Panc1 (cell line): Measurements from ENCODE around the gene ITGB5. TPM values are rescaled to one million over a fixed set of nuclear protein-coding genes. Genes with fewer than 3 reads are reported as not detected.
A peak's percentile ranks its signal among the peaks of the same experiment; 100 is the strongest.

Experiments
- ATAC-seq: fragments of 200-7000 bp; cut with Tn5 transposase; 2 replicates; pipeline ENCODE4 v1.9.1; 2020; ENCODE audit warnings: mild to moderate bottlenecking, moderate library complexity
- BruUV-seq: library from RNA; stranded (reverse); fragments of 400-500 nt; replicated peaks from 2 replicates; lab custom pipeline; 2021; lab: Mats Ljungman, UMichigan
- CTCF ChIA-PET: fragments of 300-600 bp; sonication (Branson Sonifier 250); formaldehyde crosslinking; loops from one replicate; lab custom pipeline; 2022; ENCODE audit warnings: antibody characterized with exemption; lab: Charles Lee
- POLR2A ChIA-PET: fragments of 300-600 bp; sonication (Branson Sonifier 250); formaldehyde crosslinking; loops from one replicate; lab custom pipeline; 2022; ENCODE audit warnings: antibody characterized with exemption; lab: Charles Lee
- DNase-seq: peaks from one replicate; pipeline ENCODE4 v3.0.0-alpha.2; 2010; ENCODE audit warnings: low read depth, low spot score
- H3K27ac ChIP-seq: 2 replicates; pipeline ENCODE4 v1.5.1; 2011; ENCODE audit warnings: mild to moderate bottlenecking, low read length, inconsistent platforms
- H3K27me3 ChIP-seq: fragments of 200-500 bp; sonication (Bioruptor generic); 2 replicates; pipeline ENCODE4 v1.6.0; 2014; ENCODE audit warnings: low read length, inconsistent platforms; ENCODE audit not compliant: control insufficient read depth, insufficient read depth
- H3K36me3 ChIP-seq: fragments of 200-500 bp; sonication (Bioruptor generic); 2 replicates; pipeline ENCODE4 v1.5.1; 2014; ENCODE audit warnings: inconsistent platforms, mild to moderate bottlenecking, low read length, moderate library complexity; ENCODE audit not compliant: control insufficient read depth, insufficient read depth
- H3K4me1 ChIP-seq: 2 replicates; pipeline ENCODE4 v1.5.1; 2011; ENCODE audit warnings: inconsistent platforms, mild to moderate bottlenecking, low read length, moderate library complexity; ENCODE audit not compliant: control insufficient read depth, insufficient read depth
- H3K4me3 ChIP-seq, 2 experiments: 2 replicates each; pipeline ENCODE4 v1.5.1; 2011 to 2012; ENCODE audit warnings: low read depth in 2 of 2, low read length in 2 of 2, mild to moderate bottlenecking in 2 of 2, inconsistent platforms in 1 of 2, moderate library complexity in 1 of 2
- H3K9me3 ChIP-seq: fragments of 200-500 bp; sonication (Bioruptor generic); 2 replicates; pipeline ENCODE4 v1.5.1; 2014; ENCODE audit warnings: low read depth, mild to moderate bottlenecking, inconsistent platforms, low read length, moderate library complexity; ENCODE audit not compliant: control insufficient read depth, insufficient read depth
- POLR2AphosphoS5 ChIP-seq: IDR thresholded peaks from 2 replicates; pipeline ENCODE4 v1.6.1; 2012; ENCODE audit warnings: mild to moderate bottlenecking, low read depth, low read length, moderate library complexity
- SIN3A ChIP-seq: IDR thresholded peaks from 2 replicates; pipeline ENCODE4 v1.6.1; 2012; ENCODE audit warnings: low read depth, mild to moderate bottlenecking, low read length, moderate library complexity, borderline replicate concordance; ENCODE audit not compliant: insufficient read depth
- TCF7L2 ChIP-seq: IDR thresholded peaks from 2 replicates; pipeline ENCODE4 v1.6.1; 2011; ENCODE audit warnings: mild to moderate bottlenecking, low read depth, low read length, inconsistent platforms
- in situ Hi-C: cut with HindIII; loops from 2 replicates; pipeline ENCODE4 v1.10.0; 2016; ENCODE audit warnings: low sequenced_read_pairs, low pct_unique_long_range_greater_than_20kb
- intact Hi-C: fragments of 100-400 bp; cut with micrococcal nuclease; formaldehyde crosslinking; loops from one replicate; pipeline ENCODE4 v1.10.0; 2022; ENCODE audit not compliant: unreplicated experiment
- total RNA-seq: library from RNA; stranded (reverse); gene quantifications from one replicate; pipeline ENCODE4 v1.2.1, GENCODE V29; 2021; ENCODE audit not compliant: unreplicated experiment
- TF ChIP-seq, protein P1 (sequence below), 2 experiments: IDR thresholded peaks; 2 replicates each; pipeline ENCODE4 v1.6.1; 2011 to 2012; ENCODE audit warnings: low read depth in 2 of 2, control low read depth in 1 of 2, low read length in 1 of 2, mild to moderate bottlenecking in 1 of 2, moderate library complexity in 1 of 2; ENCODE audit not compliant: insufficient read depth in 1 of 2
- TF ChIP-seq, protein P2 (sequence below): fragments of 450-650 bp; IDR thresholded peaks from 2 replicates; pipeline ENCODE4 v1.5.1; 2017; ENCODE audit warnings: mild to moderate bottlenecking

Gene ITGB5
- total RNA-seq, 1 experiment from 2014 or later, result 446 TPM

DNA sequence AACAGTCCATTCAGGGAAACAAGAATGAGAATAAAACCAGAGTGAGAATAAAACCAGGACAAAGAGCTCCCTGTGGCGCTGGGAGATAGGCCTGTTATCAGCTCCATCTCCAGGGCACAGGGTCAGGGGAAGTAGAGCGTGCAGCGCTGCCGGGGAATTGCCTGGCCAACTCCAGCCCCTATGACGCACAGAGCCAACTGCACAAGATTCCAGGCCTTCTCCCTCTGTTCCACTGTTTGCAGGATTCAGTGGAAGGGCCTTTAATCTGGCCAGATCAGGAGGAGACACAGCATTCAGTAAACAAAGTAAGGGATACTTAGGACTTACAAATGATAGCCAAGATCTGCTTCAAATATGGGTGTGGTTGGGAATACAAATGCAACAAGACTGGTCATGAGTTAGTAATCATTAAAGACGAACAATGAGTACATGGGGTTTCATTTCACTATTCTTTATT lies 49.4 kb downstream of the ITGB5 start:
- ChIA-PET POLR2A (no interaction called here), CTCF (no interaction called here)
- ATAC-seq (peak; percentile 90), DNase-seq (peak; percentile 81)
- H3K27ac ChIP-seq, result peak overlapping the region; percentile 92
- peak overlapping the region in 1 of 2 experiments; percentile 1; a peak in 1 of 4 replicates for H3K4me3 ChIP-seq
- BruUV-seq, result TSS peak; percentile 21
- no peaks in the 10 kb centered on the region for H3K27me3 ChIP-seq
- H3K36me3 ChIP-seq, result peaks cover 16% of the 10 kb centered on the region; the same call in 1 of the 2 replicates
- H3K9me3 ChIP-seq, result no peaks in the 10 kb centered on the region
- TF ChIP-seq SIN3A, result no peak
- peak; percentile 48; the same call in 1 of the 2 replicates for TF ChIP-seq TCF7L2
- peak; percentile 26; the same call in 1 of the 2 replicates for TF ChIP-seq POLR2AphosphoS5
- peaks cover 66% of the 10 kb centered on the region for H3K4me1 ChIP-seq
- intact Hi-C loops, result no loop called here
- in situ Hi-C loops, result no loop called here

DNA sequence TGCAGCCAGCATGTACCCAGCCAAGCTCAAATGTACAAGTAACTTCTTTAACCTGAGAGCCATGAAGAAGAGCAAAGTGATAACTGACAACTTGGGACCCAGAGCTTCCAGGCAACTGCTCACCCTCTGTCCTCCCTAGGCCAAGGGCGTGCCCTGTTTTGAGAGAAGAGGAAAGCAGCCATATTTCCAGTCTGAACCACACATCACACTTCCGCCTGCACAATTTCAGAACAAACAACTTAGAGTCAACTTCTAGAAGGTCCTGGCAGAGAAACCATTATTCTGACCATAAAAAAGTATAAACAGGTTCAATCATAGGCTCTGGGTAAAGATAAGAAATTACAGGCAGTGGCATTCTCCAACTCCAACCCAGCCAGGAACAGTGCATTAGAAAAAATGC lies 50.1 kb downstream of the ITGB5 start:
- Histone ChIP-seq H3K27me3 (no peaks in the 10 kb centered on the region), H3K4me1 (peaks cover 66% of the 10 kb centered on the region), H3K9me3 (no peaks in the 10 kb centered on the region), H3K36me3 (peaks cover 16% of the 10 kb centered on the region; the same call in 1 of the 2 replicates), H3K4me3 (no peak overlapping the region), H3K27ac (peak overlapping the region; percentile 92)
- POLR2A ChIA-PET, result no interaction called here
- no peak for ATAC-seq
- intact Hi-C loops (no loop called here), in situ Hi-C loops (no loop called here)
- BruUV-seq, result no TSS peak
- TF ChIP-seq SIN3A, result no peak
- TF ChIP-seq TCF7L2, result no peak
- TF ChIP-seq POLR2AphosphoS5, result no peak
- TF ChIP-seq, protein P1, sequence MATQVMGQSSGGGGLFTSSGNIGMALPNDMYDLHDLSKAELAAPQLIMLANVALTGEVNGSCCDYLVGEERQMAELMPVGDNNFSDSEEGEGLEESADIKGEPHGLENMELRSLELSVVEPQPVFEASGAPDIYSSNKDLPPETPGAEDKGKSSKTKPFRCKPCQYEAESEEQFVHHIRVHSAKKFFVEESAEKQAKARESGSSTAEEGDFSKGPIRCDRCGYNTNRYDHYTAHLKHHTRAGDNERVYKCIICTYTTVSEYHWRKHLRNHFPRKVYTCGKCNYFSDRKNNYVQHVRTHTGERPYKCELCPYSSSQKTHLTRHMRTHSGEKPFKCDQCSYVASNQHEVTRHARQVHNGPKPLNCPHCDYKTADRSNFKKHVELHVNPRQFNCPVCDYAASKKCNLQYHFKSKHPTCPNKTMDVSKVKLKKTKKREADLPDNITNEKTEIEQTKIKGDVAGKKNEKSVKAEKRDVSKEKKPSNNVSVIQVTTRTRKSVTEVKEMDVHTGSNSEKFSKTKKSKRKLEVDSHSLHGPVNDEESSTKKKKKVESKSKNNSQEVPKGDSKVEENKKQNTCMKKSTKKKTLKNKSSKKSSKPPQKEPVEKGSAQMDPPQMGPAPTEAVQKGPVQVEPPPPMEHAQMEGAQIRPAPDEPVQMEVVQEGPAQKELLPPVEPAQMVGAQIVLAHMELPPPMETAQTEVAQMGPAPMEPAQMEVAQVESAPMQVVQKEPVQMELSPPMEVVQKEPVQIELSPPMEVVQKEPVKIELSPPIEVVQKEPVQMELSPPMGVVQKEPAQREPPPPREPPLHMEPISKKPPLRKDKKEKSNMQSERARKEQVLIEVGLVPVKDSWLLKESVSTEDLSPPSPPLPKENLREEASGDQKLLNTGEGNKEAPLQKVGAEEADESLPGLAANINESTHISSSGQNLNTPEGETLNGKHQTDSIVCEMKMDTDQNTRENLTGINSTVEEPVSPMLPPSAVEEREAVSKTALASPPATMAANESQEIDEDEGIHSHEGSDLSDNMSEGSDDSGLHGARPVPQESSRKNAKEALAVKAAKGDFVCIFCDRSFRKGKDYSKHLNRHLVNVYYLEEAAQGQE (IDR thresholded peaks at IDR 0.05; ENCODE audit: insufficient read depth in 1 of 2, low read depth in 2 of 2, low read length in 1 of 2), result no peak
- CTCF ChIA-PET, result no interaction called here
- DNase-seq, result no peak

DNA sequence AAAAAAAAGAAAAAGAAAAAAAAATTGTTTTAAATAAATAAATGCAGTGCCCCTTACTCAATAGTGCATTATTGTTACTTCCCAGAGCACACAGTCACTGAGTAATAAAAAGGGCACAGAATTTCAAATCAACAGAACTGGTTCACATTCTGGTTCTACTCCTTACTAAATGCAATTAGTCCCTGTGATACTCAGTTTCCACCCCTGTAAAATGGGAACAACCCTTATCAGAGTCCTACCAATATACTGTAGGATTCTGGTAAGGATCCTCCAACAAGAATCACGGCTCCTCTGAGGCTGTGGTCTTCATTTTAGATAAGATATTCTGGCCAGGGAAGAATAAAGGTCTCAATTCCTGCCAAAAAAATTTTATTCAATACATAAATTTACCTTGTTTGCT lies 50.7 kb downstream of the ITGB5 start:
- in situ Hi-C loops (no loop called here), intact Hi-C loops (no loop called here)
- TF ChIP-seq POLR2AphosphoS5 (no peak), SIN3A (no peak), TCF7L2 (no peak)
- TF ChIP-seq, protein P2, sequence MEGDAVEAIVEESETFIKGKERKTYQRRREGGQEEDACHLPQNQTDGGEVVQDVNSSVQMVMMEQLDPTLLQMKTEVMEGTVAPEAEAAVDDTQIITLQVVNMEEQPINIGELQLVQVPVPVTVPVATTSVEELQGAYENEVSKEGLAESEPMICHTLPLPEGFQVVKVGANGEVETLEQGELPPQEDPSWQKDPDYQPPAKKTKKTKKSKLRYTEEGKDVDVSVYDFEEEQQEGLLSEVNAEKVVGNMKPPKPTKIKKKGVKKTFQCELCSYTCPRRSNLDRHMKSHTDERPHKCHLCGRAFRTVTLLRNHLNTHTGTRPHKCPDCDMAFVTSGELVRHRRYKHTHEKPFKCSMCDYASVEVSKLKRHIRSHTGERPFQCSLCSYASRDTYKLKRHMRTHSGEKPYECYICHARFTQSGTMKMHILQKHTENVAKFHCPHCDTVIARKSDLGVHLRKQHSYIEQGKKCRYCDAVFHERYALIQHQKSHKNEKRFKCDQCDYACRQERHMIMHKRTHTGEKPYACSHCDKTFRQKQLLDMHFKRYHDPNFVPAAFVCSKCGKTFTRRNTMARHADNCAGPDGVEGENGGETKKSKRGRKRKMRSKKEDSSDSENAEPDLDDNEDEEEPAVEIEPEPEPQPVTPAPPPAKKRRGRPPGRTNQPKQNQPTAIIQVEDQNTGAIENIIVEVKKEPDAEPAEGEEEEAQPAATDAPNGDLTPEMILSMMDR, result no peak
- TF ChIP-seq, protein P1 (IDR thresholded peaks at IDR 0.05; ENCODE audit: insufficient read depth in 1 of 2, low read depth in 2 of 2, low read length in 1 of 2), result no peak
- ChIA-PET POLR2A (no interaction called here), CTCF (interaction anchor here (0.6 kb wide), 1 partner anchor 46 kb away, joined by 4 read pairs; no protein-coding TSS in a partner anchor)
- Histone ChIP-seq H3K4me3 (no peak overlapping the region), H3K36me3 (peaks cover 14% of the 10 kb centered on the region; the same call in 1 of the 2 replicates), H3K4me1 (peaks cover 66% of the 10 kb centered on the region), H3K9me3 (no peaks in the 10 kb centered on the region), H3K27me3 (no peaks in the 10 kb centered on the region), H3K27ac (peak overlapping the region; percentile 92)
- no peak for ATAC-seq
- DNase-seq, result no peak
- no TSS peak for BruUV-seq
